ENCODE measurements around the gene DNAJC21.
"Not testable (repeated sequence)": the region's sequence is repeated elsewhere in the genome, so short reads cannot be mapped to it uniquely, and the experiment has no call there.

The DNAJC21 gene

GRCh38 chr5:34929134-34929719 is at the start of gene DNAJC21:
DNAJC21 (plus strand) TSS chr5:34929559; CDS start chr5:34929820, 261 bp downstream.
- peak; percentile 97 for DNase-seq (ENCODE audit: low spot score)

- DNase-seq (ENCODE audit: low spot score) = no peak
Measured at GRCh38 chr5:34881246-34881645, 48.1 kb upstream of the DNAJC21 start.

GRCh38 chr5:34886392-34887119 is 42.8 kb upstream of the DNAJC21 start:
- DNase-seq (ENCODE audit: low spot score) = no peak

GRCh38 chr5:34889394-34889793 is 40.0 kb upstream of the DNAJC21 start:
- DNase-seq (ENCODE audit: low spot score) = no peak

GRCh38 chr5:34891981-34892380 is 37.4 kb upstream of the DNAJC21 start:
- no peak for DNase-seq (ENCODE audit: low spot score)

GRCh38 chr5:34892414-34892813 is 36.9 kb upstream of the DNAJC21 start:
- no peak for DNase-seq (ENCODE audit: low spot score)

- no peak for DNase-seq (ENCODE audit: low spot score)
Measured at GRCh38 chr5:34894716-34895115, 34.6 kb upstream of the DNAJC21 start.

GRCh38 chr5:34895641-34896419 is 33.5 kb upstream of the DNAJC21 start:
- no peak for DNase-seq (ENCODE audit: low spot score)

GRCh38 chr5:34897646-34898045 is 31.7 kb upstream of the DNAJC21 start:
- no peak for DNase-seq (ENCODE audit: low spot score)

- peak; percentile 64 for DNase-seq (ENCODE audit: low spot score)
Measured at GRCh38 chr5:34898258-34898895, 31.0 kb upstream of the DNAJC21 start.

GRCh38 chr5:34899066-34899465 is 30.3 kb upstream of the DNAJC21 start:
- no peak for DNase-seq (ENCODE audit: low spot score)

- no peak for DNase-seq (ENCODE audit: low spot score)
Measured at GRCh38 chr5:34900652-34901051, 28.7 kb upstream of the DNAJC21 start.

- no peak for DNase-seq (ENCODE audit: low spot score)
Measured at GRCh38 chr5:34903260-34903659, 26.1 kb upstream of the DNAJC21 start.

- no peak for DNase-seq (ENCODE audit: low spot score)
Measured at GRCh38 chr5:34905564-34905963, 23.8 kb upstream of the DNAJC21 start.

- DNase-seq (ENCODE audit: low spot score) = no peak
Measured at GRCh38 chr5:34913072-34913471, 16.3 kb upstream of the DNAJC21 start.

GRCh38 chr5:34914671-34915138 is 14.7 kb upstream of the DNAJC21 start:
- DNase-seq (ENCODE audit: low spot score) = no peak

GRCh38 chr5:34915139-34915855 is 14.1 kb upstream of the DNAJC21 start, which contains the start of the genes BRIX1 and RAD1:
BRIX1 (plus strand) TSS chr5:34915711; CDS start chr5:34915739, 28 bp downstream.
RAD1 (minus strand) TSS chr5:34915504; CDS start chr5:34914892, 612 bp downstream.
- DNase-seq (ENCODE audit: low spot score) = peak; percentile 95

- DNase-seq (ENCODE audit: low spot score) = no peak
Measured at GRCh38 chr5:34915856-34916192, 13.5 kb upstream of the DNAJC21 start.

GRCh38 chr5:34916518-34916917 is 12.8 kb upstream of the DNAJC21 start:
- DNase-seq (ENCODE audit: low spot score) = no peak

- DNase-seq (ENCODE audit: low spot score) = no peak
Measured at GRCh38 chr5:34918025-34918424, 11.3 kb upstream of the DNAJC21 start.

GRCh38 chr5:34919077-34919476 is 10.3 kb upstream of the DNAJC21 start:
- DNase-seq (ENCODE audit: low spot score) = no peak

GRCh38 chr5:34923256-34923655 is 6.1 kb upstream of the DNAJC21 start:
- DNase-seq (ENCODE audit: low spot score) = not testable (repeated sequence)
